ENCODE measurements around the gene ALG3. TPM values are rescaled to one million over a fixed set of nuclear protein-coding genes. Genes with fewer than 3 reads are reported as not detected.

The ALG3 gene
- total RNA-seq, 2 donors from 2014 or later: 37.3 to 42.5 TPM

DNA sequence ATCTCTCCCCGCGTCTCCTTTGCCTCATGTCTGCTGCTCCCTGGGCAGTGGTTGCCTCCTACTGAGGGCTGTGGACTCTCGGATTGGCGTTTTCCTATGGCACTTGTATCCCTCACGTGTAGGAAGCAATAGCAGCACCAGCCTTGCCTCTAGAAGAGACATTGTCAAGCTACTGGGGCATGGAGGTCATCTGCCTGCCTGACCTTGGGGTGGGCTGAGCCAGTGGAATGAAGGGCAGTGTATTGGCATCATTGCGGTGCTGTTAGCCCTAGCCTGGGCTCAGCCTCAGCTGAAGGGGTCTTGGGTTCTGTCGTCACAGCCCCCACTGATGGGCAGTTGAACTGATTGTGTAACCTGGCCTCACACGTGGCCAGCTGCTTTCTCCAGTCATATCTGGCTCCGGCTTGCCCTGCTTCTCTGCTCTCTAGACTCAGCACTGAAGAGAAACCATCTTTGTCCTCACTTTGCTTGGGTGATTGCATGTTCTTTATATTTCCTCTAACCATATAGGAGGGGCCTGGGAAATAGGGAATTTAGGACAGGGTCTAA, 54.7 kb downstream of the ALG3 start:
- H3K4me1 ChIP-seq (ENCODE audit: control insufficient read depth, insufficient read depth, low read length): no peaks in the 10 kb centered on the region
- peak; percentile 28 for DNase-seq
- H3K9me3 ChIP-seq (ENCODE audit: control insufficient read depth, low read length): no peaks in the 10 kb centered on the region
- Mint-ChIP-seq H3K4me3 (no peak overlapping the region), H3K4me1 (no peaks in the 10 kb centered on the region), H3K36me3 (ENCODE audit: low read depth) (peaks cover 53% of the 10 kb centered on the region), H3K27me3 (ENCODE audit: insufficient read depth) (no peaks in the 10 kb centered on the region), H3K27ac (no peak overlapping the region), H3K9me3 (no peaks in the 10 kb centered on the region)
- no peak overlapping the region for H3K27ac ChIP-seq (ENCODE audit: low read depth, low read length)
- no peak overlapping the region for H3K9ac ChIP-seq (ENCODE audit: extremely low read depth, low read length, poor library complexity, severe bottlenecking)
- no peaks in the 10 kb centered on the region for H3K27me3 ChIP-seq (ENCODE audit: control insufficient read depth, insufficient read depth, low read length, poor library complexity, severe bottlenecking)
- peaks cover 58% of the 10 kb centered on the region for H3K36me3 ChIP-seq (ENCODE audit: control insufficient read depth, insufficient read depth, low read length)
- WGBS, 2 experiments (ENCODE audit: insufficient coverage in 1 of 2, insufficient read length in 1 of 2): 90 to 93% methylated on average over 9 of the region's 9 CpGs
- no peak overlapping the region for H3K4me3 ChIP-seq (ENCODE audit: low read length)
- TF ChIP-seq CTCF (conservative IDR thresholded peaks at IDR 0.05): no peak

DNA sequence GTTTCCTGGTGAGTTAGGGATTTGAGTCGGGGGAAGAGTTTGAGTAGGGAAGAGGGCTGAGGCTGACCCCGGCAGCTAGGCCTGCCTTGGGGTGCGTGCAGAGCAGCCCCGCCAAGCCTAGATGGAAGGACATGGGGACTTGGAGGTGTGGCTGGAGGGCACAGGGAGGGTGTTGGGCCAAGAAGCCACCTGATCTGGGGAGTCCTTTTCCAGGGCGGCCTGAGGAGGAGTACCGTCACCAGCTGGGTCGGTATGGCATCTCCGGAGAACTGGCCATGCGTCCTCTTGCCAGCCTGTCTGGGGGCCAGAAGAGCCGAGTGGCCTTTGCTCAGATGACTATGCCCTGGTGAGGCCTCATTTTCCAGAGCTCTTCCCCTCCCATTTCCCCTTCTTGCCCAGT, 55.9 kb downstream of the ALG3 start:
- Histone ChIP-seq H3K27me3 (ENCODE audit: control insufficient read depth, insufficient read depth, low read length, poor library complexity, severe bottlenecking) (no peaks in the 10 kb centered on the region), H3K9me3 (ENCODE audit: control insufficient read depth, low read length) (no peaks in the 10 kb centered on the region), H3K27ac (ENCODE audit: low read depth, low read length) (no peak overlapping the region), H3K4me1 (ENCODE audit: control insufficient read depth, insufficient read depth, low read length) (no peaks in the 10 kb centered on the region), H3K4me3 (ENCODE audit: low read length) (no peak overlapping the region), H3K36me3 (ENCODE audit: control insufficient read depth, insufficient read depth, low read length) (peaks cover 68% of the 10 kb centered on the region), H3K9ac (ENCODE audit: extremely low read depth, low read length, poor library complexity, severe bottlenecking) (no peak overlapping the region)
- Mint-ChIP-seq H3K9me3 (no peaks in the 10 kb centered on the region), H3K27ac (no peak overlapping the region), H3K27me3 (ENCODE audit: insufficient read depth) (no peaks in the 10 kb centered on the region), H3K4me1 (no peaks in the 10 kb centered on the region), H3K36me3 (ENCODE audit: low read depth) (peaks cover 64% of the 10 kb centered on the region), H3K4me3 (no peak overlapping the region)
- DNase-seq: peak; percentile 18
- no peak for TF ChIP-seq CTCF (conservative IDR thresholded peaks at IDR 0.05)
- WGBS, 2 experiments (ENCODE audit: insufficient coverage in 1 of 2, insufficient read length in 1 of 2): 96 to 100% methylated on average over 5 to 10 of the region's 10 CpGs

Small RNA genes within 50 kb of the gene (microRNA-seq; reads per million reads assigned to microRNA genes)
- 0.59 reads per million for gene MIR1224 (ENCODE audit: borderline microRNAs expressed)

Other genes starting within 250 kb of the ALG3 start
- gene ABCC5, start 231.1 kb downstream of the ALG3 start, total RNA-seq: 10 to 100 TPM; 32.8 to 35.7 TPM
- gene HTR3D, start 217.2 kb downstream of the ALG3 start, total RNA-seq: not detected
- gene HTR3C, start 195.9 kb downstream of the ALG3 start, total RNA-seq: not detected
- gene HTR3E, start 151.9 kb downstream of the ALG3 start, total RNA-seq: not detected
- gene EIF2B5, start 113.6 kb downstream of the ALG3 start, total RNA-seq: 10 to 100 TPM; 33.4 to 37.5 TPM
- gene DVL3, start 93.6 kb downstream of the ALG3 start, total RNA-seq: 10 to 100 TPM; 90.5 to 95.1 TPM
- gene AP2M1, start 74.1 kb downstream of the ALG3 start, total RNA-seq: 100 to 1,000 TPM; 412 to 450 TPM
- gene ABCF3, start 62.8 kb downstream of the ALG3 start, total RNA-seq: 10 to 100 TPM; 57.6 to 57.8 TPM
- under 1 TPM; 0.62 to 0.97 TPM for gene VWA5B2, start 19.4 kb downstream of the ALG3 start, total RNA-seq
- gene EEF1AKMT4, start 710 bp upstream of the ALG3 start, total RNA-seq: 1 to 10 TPM; 4.5 to 5.2 TPM
- gene CAMK2N2, start 12.6 kb upstream of the ALG3 start, total RNA-seq: 1 to 10 TPM in 1 of 2 donors, under 1 TPM in 1; 0.33 to 1.8 TPM
- not detected for gene ECE2, start 27.1 kb upstream of the ALG3 start, total RNA-seq
- gene PSMD2, start 50.3 kb upstream of the ALG3 start, total RNA-seq: 100 to 1,000 TPM; 332 TPM
- 100 to 1,000 TPM; 408 to 475 TPM for gene EIF4G1, start 65.6 kb upstream of the ALG3 start, total RNA-seq
- gene FAM131A, start 88.6 kb upstream of the ALG3 start, total RNA-seq: 10 to 100 TPM; 18.3 to 24.1 TPM
- gene CLCN2, start 112.6 kb upstream of the ALG3 start, total RNA-seq: 10 to 100 TPM; 32.4 to 38.4 TPM
- 100 to 1,000 TPM in 1 of 2 donors, 10 to 100 TPM in 1; 95.9 to 117 TPM for gene POLR2H, start 112.7 kb upstream of the ALG3 start, total RNA-seq
- 1 to 10 TPM; 1.4 to 1.7 TPM for gene THPO, start 129.2 kb upstream of the ALG3 start, total RNA-seq
- gene CHRD, start 131.1 kb upstream of the ALG3 start, total RNA-seq: 10 to 100 TPM in 1 of 2 donors, 1 to 10 TPM in 1; 5.0 to 17.4 TPM